ENCODE results near the gene IL16.

IL16 gene

DNA sequence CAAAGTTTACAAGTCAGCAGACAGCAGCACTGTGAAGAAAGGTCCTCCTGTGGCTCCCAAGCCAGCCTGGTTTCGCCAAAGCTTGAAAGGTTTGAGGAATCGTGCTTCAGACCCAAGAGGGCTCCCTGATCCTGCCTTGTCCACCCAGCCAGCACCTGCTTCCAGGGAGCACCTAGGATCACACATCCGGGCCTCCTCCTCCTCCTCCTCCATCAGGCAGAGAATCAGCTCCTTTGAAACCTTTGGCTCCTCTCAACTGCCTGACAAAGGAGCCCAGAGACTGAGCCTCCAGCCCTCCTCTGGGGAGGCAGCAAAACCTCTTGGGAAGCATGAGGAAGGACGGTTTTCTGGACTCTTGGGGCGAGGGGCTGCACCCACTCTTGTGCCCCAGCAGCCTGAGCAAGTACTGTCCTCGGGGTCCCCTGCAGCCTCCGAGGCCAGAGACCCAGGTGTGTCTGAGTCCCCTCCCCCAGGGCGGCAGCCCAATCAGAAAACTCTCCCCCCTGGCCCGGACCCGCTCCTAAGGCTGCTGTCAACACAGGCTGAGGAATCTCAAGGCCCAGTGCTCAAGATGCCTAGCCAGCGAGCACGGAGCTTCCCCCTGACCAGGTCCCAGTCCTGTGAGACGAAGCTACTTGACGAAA, 103.1 kb downstream of the IL16 start:
- Mint-ChIP-seq H3K27ac (peak overlapping the region; percentile 94), H3K27me3 (ENCODE audit: low read depth) (no peaks in the 10 kb centered on the region), H3K9me3 (no peaks in the 10 kb centered on the region), H3K4me1 (ENCODE audit: low read depth) (peaks cover 65% of the 10 kb centered on the region), H3K36me3 (ENCODE audit: low read depth) (peaks cover 80% of the 10 kb centered on the region), H3K4me3 (peak overlapping the region; percentile 98)

DNA sequence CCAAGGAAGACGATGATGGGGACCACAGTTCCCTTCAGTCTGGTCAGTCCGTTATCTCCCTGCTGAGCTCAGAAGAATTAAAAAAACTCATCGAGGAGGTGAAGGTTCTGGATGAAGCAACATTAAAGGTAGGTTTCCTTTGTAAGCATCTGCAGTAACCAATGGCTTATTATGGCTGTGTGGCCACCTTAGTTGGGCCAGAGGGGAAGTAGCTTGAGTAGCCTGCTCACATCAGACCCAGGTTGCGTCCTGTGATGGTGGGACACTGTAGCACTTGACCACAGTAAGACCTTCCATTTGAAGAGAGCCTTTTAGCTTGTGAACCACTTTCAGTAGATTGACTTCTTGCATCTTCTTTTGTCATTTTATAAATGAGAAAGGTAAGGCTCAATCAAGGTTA, 104.7 kb downstream of the IL16 start:
- H3K36me3 Mint-ChIP-seq (ENCODE audit: low read depth), result peaks cover 89% of the 10 kb centered on the region
- H3K4me3 Mint-ChIP-seq, result peak overlapping the region; percentile 98
- H3K9me3 Mint-ChIP-seq, result no peaks in the 10 kb centered on the region
- H3K27ac Mint-ChIP-seq, result peak overlapping the region; percentile 89
- H3K27me3 Mint-ChIP-seq (ENCODE audit: low read depth), result no peaks in the 10 kb centered on the region
- peaks cover 61% of the 10 kb centered on the region for H3K4me1 Mint-ChIP-seq (ENCODE audit: low read depth)

DNA sequence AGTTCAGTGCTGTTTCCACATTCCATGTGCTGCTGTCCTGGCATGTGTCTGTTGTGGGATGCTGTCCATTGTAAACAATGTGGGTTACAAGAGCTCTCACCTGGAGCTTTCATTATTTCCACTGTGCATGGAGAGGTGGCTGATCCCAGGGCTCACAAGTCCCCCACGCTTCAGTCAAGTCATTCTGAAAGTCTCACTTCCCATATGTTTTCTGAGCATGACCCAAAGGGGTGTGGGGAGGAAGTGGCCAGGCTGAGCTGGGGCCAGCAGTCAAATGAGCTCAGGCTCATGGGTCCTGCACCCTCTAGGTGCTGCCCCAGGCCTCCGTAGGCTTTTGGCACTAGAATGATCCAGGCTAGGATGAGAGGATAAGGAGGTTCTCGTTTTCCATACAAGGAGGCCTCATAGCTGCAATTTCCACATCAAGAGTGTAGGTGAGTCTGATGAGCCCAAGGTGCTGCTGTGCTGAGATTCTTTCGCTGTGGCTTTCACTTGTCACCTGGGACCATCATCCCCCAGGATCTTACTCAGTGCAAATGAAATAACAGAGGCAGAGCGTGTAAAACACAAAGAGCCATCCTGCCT, 105.2 kb downstream of the IL16 start:
- H3K9me3 Mint-ChIP-seq, result no peaks in the 10 kb centered on the region
- peaks cover 91% of the 10 kb centered on the region for H3K36me3 Mint-ChIP-seq (ENCODE audit: low read depth)
- H3K4me3 Mint-ChIP-seq, result peak overlapping the region; percentile 98
- H3K27ac Mint-ChIP-seq, result peak overlapping the region; percentile 89
- no peaks in the 10 kb centered on the region for H3K27me3 Mint-ChIP-seq (ENCODE audit: low read depth)
- H3K4me1 Mint-ChIP-seq (ENCODE audit: low read depth), result peaks cover 61% of the 10 kb centered on the region

DNA sequence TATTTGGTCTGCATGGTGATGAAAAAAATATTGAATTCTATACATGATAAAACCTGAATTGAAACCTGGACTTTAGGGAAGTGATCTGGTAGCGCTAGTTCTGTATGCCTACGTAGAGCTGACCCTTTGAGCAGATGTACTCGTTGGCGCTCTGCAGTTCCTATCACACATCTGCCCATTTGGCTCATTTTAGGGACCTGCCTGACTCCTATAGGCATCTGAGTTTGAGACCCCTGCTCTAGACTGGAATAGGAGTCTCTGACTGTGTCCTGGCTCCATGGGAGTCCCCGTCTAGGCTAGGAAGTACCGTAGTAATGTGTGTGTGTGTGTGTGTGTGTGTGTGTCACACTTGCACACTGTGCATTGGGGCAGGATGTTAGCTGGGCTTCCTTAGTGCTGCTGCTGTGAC, 106.0 kb downstream of the IL16 start:
- peaks cover 65% of the 10 kb centered on the region for H3K4me1 Mint-ChIP-seq (ENCODE audit: low read depth)
- peak overlapping the region; percentile 63 for H3K27ac Mint-ChIP-seq
- peak overlapping the region; percentile 98 for H3K4me3 Mint-ChIP-seq
- no peaks in the 10 kb centered on the region for H3K27me3 Mint-ChIP-seq (ENCODE audit: low read depth)
- no peaks in the 10 kb centered on the region for H3K9me3 Mint-ChIP-seq
- H3K36me3 Mint-ChIP-seq (ENCODE audit: low read depth), result peaks cover 91% of the 10 kb centered on the region

DNA sequence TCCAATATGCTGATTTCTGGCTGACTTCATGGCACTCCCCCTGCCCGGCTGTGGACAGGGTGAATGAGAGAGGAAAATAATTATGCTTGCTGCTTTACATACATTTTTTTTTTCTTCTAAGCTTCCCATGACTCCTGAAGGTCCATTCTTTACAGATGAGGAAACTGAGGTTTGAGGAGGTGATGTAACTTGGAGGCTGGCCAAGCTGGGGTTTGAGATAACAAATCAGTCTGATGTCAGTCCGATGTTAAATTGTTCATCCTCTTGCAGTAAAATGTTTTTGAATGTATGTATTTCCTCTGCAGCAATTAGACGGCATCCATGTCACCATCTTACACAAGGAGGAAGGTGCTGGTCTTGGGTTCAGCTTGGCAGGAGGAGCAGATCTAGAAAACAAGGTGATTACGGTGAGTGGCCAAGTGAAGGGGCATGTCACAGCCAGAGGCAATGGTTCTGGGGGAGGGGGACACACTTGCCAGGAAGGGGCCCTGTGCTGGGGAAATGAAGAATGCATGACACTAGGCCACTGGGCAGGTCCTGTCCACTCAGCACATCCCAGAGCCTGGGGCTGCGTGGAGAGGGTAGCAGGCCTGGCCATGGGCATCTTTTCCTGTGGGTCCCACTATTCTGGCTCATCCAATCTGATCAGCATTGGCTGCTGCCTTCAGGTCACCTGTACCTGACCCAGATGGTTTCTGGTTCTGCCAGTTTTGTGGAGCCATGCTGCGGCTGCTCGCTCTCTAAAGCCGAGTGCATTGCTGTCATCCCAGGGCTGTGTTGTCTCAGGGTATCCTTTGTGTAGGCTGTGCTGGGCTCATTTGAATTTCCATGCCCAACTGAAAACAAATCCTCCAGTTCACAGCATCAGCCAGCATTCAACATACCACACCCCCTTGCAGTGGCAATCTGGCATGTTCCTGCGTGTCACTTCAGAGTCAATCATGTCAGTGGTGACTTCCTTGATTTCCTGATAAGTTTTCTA, 106.9 kb downstream of the IL16 start:
- Mint-ChIP-seq H3K36me3 (ENCODE audit: low read depth) (peaks cover 90% of the 10 kb centered on the region), H3K27ac (peak overlapping the region; percentile 81), H3K27me3 (ENCODE audit: low read depth) (no peaks in the 10 kb centered on the region), H3K4me1 (ENCODE audit: low read depth) (peaks cover 62% of the 10 kb centered on the region), H3K9me3 (no peaks in the 10 kb centered on the region), H3K4me3 (peak overlapping the region; percentile 98)

DNA sequence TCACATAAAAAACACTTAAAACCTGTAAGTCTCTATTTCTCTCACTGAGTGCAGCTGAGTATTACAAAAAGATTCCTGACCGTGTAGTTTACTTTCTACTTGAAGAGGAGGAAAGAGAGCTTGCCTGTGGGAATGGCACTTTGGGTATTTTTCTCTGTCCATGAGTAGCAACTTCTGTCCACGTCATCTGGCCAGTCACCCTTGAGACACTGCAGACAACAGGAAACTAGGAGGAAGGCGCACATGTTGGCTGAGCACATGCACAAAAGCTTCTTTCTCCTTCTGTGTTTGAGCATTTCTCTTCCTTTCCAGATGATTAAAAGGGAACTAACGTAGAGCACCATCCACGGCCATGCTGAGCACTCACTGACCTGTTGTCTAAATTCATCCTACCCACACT, 107.5 kb downstream of the IL16 start:
- Mint-ChIP-seq H3K9me3 (no peaks in the 10 kb centered on the region), H3K36me3 (ENCODE audit: low read depth) (peaks cover 90% of the 10 kb centered on the region), H3K27me3 (ENCODE audit: low read depth) (no peaks in the 10 kb centered on the region), H3K4me3 (peak overlapping the region; percentile 98), H3K4me1 (ENCODE audit: low read depth) (peaks cover 64% of the 10 kb centered on the region), H3K27ac (peak overlapping the region; percentile 73)

DNA sequence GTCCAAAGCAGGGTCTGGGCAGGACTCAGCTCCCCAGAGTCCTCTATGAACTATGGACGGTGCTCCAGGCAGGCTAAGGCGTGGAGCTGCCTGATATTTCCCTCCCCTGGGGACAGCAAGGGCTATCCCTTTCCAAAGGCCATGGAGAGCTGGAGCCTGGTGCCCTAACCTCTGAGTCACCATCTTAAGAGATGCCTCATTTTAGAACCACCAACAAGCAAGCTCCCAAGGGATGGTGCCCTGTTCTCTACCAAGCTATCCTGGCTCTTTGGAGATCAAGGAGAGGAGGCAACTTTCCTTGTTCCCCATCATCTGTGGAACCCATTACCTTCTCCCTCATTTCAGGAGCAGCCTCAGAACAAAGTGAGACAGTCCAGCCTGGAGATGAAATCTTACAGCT, 111.6 kb downstream of the IL16 start:
- H3K4me3 Mint-ChIP-seq, result no peak overlapping the region
- H3K27me3 Mint-ChIP-seq (ENCODE audit: low read depth), result no peaks in the 10 kb centered on the region
- H3K4me1 Mint-ChIP-seq (ENCODE audit: low read depth), result peaks cover 60% of the 10 kb centered on the region
- H3K9me3 Mint-ChIP-seq, result no peaks in the 10 kb centered on the region
- peak overlapping the region; percentile 20 for H3K27ac Mint-ChIP-seq
- peaks cover 84% of the 10 kb centered on the region for H3K36me3 Mint-ChIP-seq (ENCODE audit: low read depth)

DNA sequence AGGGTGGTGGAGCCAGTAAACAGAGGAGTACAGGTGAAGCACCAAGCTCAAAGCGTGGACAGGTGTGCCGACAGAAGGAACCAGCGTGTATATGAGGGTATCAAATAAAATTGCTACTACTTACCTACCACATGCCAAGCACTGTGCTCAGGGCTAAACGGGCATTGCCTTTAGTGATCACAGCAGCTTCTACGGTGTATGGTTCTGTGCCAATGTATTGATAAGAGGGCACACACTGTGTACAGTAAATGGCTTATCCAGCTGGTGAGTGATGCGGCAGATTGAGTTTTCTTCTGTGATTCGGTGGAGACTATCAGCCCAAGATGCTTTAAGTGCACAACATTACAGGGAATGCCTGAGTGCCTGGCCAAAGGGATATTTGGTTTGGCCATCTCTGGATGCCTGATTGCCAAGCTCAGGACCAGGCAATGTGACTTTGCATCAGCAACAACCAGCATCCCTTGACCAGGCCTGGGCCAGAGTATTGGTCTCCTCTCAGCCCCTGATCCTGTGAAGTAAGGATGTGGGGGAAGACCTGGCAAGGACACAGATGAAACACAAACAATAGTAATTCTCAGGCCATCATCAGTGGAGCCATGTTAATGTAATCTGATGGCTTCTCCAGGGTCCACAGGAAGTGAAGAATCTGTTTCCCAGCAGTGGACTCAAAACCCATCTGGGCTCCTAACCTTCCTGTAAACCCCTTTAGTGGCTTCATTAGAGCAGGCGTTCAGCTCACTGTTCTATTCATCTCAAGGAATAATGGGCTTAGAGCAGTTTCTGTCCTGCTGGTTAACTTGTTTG, 113.2 kb downstream of the IL16 start:
- H3K4me3 Mint-ChIP-seq, result no peak overlapping the region
- H3K9me3 Mint-ChIP-seq, result no peaks in the 10 kb centered on the region
- H3K36me3 Mint-ChIP-seq (ENCODE audit: low read depth), result peaks cover 70% of the 10 kb centered on the region
- H3K27me3 Mint-ChIP-seq (ENCODE audit: low read depth), result no peaks in the 10 kb centered on the region
- H3K4me1 Mint-ChIP-seq (ENCODE audit: low read depth), result peaks cover 45% of the 10 kb centered on the region
- peak overlapping the region; percentile 26 for H3K27ac Mint-ChIP-seq

DNA sequence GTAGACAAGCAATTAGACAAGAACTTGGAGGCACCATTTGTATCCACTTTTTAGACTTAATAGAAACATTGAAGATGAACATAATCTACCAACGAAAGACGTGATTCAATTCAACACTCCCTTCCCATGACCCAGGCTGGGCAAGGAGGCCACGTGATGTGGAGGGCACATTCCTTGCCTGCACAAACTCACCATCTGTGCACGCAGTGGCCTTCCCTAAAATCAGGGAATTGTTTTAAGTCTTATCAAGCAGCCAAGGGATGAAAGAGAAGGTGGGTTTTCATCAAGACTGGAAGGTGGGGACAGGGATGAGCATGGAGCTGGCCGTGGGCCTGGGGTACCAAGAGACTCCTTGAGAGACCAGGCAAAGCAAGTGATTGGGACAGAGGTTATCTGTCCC, 113.8 kb downstream of the IL16 start:
- Mint-ChIP-seq H3K4me3 (no peak overlapping the region), H3K27me3 (ENCODE audit: low read depth) (no peaks in the 10 kb centered on the region), H3K36me3 (ENCODE audit: low read depth) (peaks cover 73% of the 10 kb centered on the region), H3K27ac (peak overlapping the region; percentile 26), H3K9me3 (no peaks in the 10 kb centered on the region), H3K4me1 (ENCODE audit: low read depth) (peaks cover 50% of the 10 kb centered on the region)

DNA sequence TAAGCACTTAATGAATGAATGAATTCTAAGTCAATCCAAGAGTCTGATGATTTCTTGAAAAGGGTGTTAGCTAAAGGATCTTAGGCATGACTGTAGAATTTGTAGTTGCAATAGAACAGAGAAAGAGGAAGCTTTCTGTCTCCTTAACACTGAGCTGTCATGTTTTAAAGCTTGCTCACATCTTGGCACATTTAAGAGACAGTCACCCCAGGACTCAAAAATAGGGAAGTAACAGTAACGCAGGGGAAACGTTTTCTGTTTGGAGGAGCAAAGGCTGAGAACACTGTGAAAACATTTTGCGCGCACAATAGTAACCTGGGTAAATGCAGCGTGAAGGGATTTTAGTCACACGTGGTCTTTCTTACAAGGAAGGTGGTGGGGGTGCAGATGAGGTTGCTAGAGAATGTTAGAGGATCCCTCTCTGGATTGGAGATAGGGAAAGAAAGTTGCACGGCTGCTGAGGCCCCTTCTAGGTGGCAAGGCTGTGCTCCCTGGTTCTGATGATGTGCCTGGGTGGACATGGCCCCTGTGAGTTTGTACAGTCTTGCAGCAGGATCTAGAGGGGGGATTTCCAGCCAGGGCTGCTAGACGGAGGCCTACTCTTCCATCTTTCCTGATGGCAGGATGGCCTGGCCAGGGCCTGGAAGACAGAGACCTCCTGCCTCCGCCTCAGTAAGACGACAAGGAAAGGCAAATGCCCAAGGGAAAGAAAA, 115.2 kb downstream of the IL16 start:
- peaks cover 64% of the 10 kb centered on the region for H3K36me3 Mint-ChIP-seq (ENCODE audit: low read depth)
- H3K27ac Mint-ChIP-seq, result peak overlapping the region; percentile 66
- no peaks in the 10 kb centered on the region for H3K27me3 Mint-ChIP-seq (ENCODE audit: low read depth)
- no peaks in the 10 kb centered on the region for H3K9me3 Mint-ChIP-seq
- H3K4me1 Mint-ChIP-seq (ENCODE audit: low read depth), result peaks cover 47% of the 10 kb centered on the region
- H3K4me3 Mint-ChIP-seq, result no peak overlapping the region

DNA sequence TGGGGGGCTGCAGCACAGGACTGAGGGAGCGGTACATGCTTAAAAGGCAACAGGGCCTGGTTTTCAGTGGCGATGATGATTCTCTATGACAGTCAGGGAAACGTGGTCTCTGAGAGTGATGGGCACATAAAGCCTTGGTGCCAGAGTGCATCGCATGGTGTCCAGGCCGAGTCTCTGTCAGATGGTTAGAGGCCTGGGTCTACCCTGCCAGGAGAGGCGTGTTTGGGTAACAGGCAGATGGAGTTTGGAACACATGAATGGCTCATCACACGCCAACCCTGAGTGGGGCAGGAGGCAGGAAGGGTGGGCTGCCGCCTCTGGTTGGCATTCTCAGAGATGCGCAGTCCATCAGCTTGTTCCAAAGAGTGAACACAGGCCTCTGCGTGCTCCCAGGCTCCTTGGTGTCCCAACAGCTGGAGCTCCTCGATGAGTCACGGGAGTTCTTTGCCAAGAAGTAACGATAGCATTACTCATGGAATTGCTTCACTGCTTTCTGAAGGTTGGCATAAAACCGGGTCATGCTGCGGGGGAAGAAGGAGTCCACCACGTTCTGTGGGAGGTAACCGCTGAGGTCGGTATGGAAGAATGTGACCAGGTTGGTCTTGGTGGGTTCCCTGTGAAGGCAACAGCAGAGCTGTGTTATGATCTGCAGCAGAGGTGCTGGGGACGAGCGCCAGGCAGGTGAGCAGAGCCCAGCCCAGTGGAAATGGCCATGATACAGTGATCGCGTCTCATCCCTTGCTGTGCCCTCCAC, 116.3 kb downstream of the IL16 start:
- Mint-ChIP-seq H3K9me3 (no peaks in the 10 kb centered on the region), H3K27me3 (ENCODE audit: low read depth) (no peaks in the 10 kb centered on the region), H3K36me3 (ENCODE audit: low read depth) (peaks cover 56% of the 10 kb centered on the region), H3K4me3 (no peak overlapping the region), H3K4me1 (ENCODE audit: low read depth) (peaks cover 39% of the 10 kb centered on the region), H3K27ac (peak overlapping the region; percentile 52)

DNA sequence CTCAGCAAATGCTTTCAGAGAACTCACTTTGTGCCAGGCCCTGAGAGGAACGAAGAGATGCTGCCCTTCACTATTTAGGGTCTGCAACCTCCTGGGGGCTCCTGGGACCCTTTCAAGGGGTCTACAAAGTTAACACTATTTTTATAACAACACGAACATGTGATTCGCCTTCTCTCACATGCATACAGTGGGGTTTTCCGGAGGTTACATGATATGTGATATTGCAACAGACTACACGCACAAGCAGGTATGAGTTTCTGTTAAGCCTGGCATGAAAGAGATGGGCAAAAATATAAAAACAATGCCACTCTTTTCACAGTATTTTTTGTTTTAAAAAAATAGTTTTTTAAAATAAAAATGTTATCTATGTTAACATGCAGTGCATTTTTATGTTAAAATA, 117.0 kb downstream of the IL16 start:
- Mint-ChIP-seq H3K27me3 (ENCODE audit: low read depth) (no peaks in the 10 kb centered on the region), H3K27ac (no peak overlapping the region), H3K9me3 (no peaks in the 10 kb centered on the region), H3K4me3 (no peak overlapping the region), H3K4me1 (ENCODE audit: low read depth) (peaks cover 38% of the 10 kb centered on the region), H3K36me3 (ENCODE audit: low read depth) (peaks cover 51% of the 10 kb centered on the region)

DNA sequence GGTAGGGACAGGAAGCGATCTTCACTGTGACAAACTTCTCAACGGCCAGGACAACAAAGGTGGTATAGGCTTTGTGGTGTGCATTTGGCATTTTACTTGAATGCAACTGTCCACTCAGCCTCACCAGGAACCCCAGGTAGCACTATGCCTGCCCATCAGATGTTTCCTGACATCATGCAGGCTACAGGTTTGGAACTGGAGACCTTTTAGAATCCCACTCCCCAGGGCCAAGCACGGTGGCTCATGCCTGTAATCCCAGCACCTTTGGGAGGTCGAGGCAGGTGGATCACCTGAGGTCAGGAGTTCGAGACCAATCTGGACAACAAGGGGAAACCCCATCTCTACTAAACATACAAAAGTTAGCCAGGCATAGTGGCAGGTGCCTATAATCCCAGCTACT, 117.7 kb downstream of the IL16 start:
- H3K9me3 Mint-ChIP-seq, result no peaks in the 10 kb centered on the region

More for the DNA sequence above, 117.7 kb downstream of the IL16 start:
- no peaks in the 10 kb centered on the region for H3K27me3 Mint-ChIP-seq (ENCODE audit: low read depth)
- no peak overlapping the region for H3K4me3 Mint-ChIP-seq
- H3K36me3 Mint-ChIP-seq (ENCODE audit: low read depth), result peaks cover 45% of the 10 kb centered on the region
- peaks cover 34% of the 10 kb centered on the region for H3K4me1 Mint-ChIP-seq (ENCODE audit: low read depth)
- H3K27ac Mint-ChIP-seq, result no peak overlapping the region

Measured in T-helper 1 cell treated with Interleukin-12 subunit alpha and Interleukin-12 subunit beta and Interleukin-4 antibody, amounts not matched to agents 30 μg/mL and 1 μg/mL, for 36 hours (primary cell).